ENCODE results near the gene TSR1.

Gene TSR1

GRCh38 chr17:2362016-2362415 is 25.8 kb upstream of the TSR1 start:
- TF ChIP-seq FOXP2 (optimal IDR thresholded peaks at IDR 0.05; ENCODE audit: borderline replicate concordance, extremely low read depth, extremely low read length, insufficient read depth) = no peak
- TF ChIP-seq POLR2AphosphoS5 (IDR thresholded peaks at IDR 0.05; ENCODE audit: low read depth, low read length) = no peak
- TF ChIP-seq SIN3A (IDR thresholded peaks at IDR 0.05; ENCODE audit: borderline replicate concordance, insufficient read depth, low read length) = no peak
- TF ChIP-seq TAF1 (IDR thresholded peaks at IDR 0.05; ENCODE audit: borderline replicate concordance, insufficient read depth, low read length) = no peak
- TF ChIP-seq REST (IDR thresholded peaks at IDR 0.05; ENCODE audit: insufficient read depth in 1 of 2, low read depth in 2 of 2, low read length in 2 of 2) = no peak

- TF ChIP-seq FOXP2 (optimal IDR thresholded peaks at IDR 0.05; ENCODE audit: borderline replicate concordance, extremely low read depth, extremely low read length, insufficient read depth) (no peak), REST (IDR thresholded peaks at IDR 0.05; ENCODE audit: insufficient read depth in 1 of 2, low read depth in 2 of 2, low read length in 2 of 2) (no peak), POLR2AphosphoS5 (IDR thresholded peaks at IDR 0.05; ENCODE audit: low read depth, low read length) (no peak), TAF1 (IDR thresholded peaks at IDR 0.05; ENCODE audit: borderline replicate concordance, insufficient read depth, low read length) (no peak), SIN3A (IDR thresholded peaks at IDR 0.05; ENCODE audit: borderline replicate concordance, insufficient read depth, low read length) (no peak)
These were observed 24.9 kb upstream of the TSR1 start for GRCh38 chr17:2361010-2361760.

- TF ChIP-seq TAF1 (IDR thresholded peaks at IDR 0.05; ENCODE audit: borderline replicate concordance, insufficient read depth, low read length) (no peak), SIN3A (IDR thresholded peaks at IDR 0.05; ENCODE audit: borderline replicate concordance, insufficient read depth, low read length) (no peak), POLR2AphosphoS5 (IDR thresholded peaks at IDR 0.05; ENCODE audit: low read depth, low read length) (no peak), FOXP2 (optimal IDR thresholded peaks at IDR 0.05; ENCODE audit: borderline replicate concordance, extremely low read depth, extremely low read length, insufficient read depth) (no peak), REST (IDR thresholded peaks at IDR 0.05; ENCODE audit: insufficient read depth in 1 of 2, low read depth in 2 of 2, low read length in 2 of 2) (no peak)
These were observed 21.7 kb upstream of the TSR1 start for GRCh38 chr17:2357931-2358434.

GRCh38 chr17:2357237-2357636 is 21.0 kb upstream of the TSR1 start:
- TF ChIP-seq SIN3A (IDR thresholded peaks at IDR 0.05; ENCODE audit: borderline replicate concordance, insufficient read depth, low read length) (no peak), REST (IDR thresholded peaks at IDR 0.05; ENCODE audit: insufficient read depth in 1 of 2, low read depth in 2 of 2, low read length in 2 of 2) (no peak), TAF1 (IDR thresholded peaks at IDR 0.05; ENCODE audit: borderline replicate concordance, insufficient read depth, low read length) (no peak), POLR2AphosphoS5 (IDR thresholded peaks at IDR 0.05; ENCODE audit: low read depth, low read length) (no peak), FOXP2 (optimal IDR thresholded peaks at IDR 0.05; ENCODE audit: borderline replicate concordance, extremely low read depth, extremely low read length, insufficient read depth) (no peak)
